Vagina (tissue), 2 donors: Measurements from ENCODE around the gene EIPR1. TPM values are rescaled to one million over a fixed set of nuclear protein-coding genes. Genes with fewer than 3 reads are reported as not detected.

Experiments
- DNase-seq, 2 donors: peaks; one replicate each; pipeline ENCODE4 v3.0.0-alpha.2; 2017; ENCODE audit errors: extremely low spot score in 2 of 2
- H3K27ac ChIP-seq: fragments of 200-600 bp; sonication (generic); one replicate; pipeline ENCODE4 v1.5.1; 2019
- H3K27me3 ChIP-seq: fragments of 200-600 bp; sonication (generic); one replicate; pipeline ENCODE4 v1.5.1; 2019
- H3K36me3 ChIP-seq, 2 donors: fragments of 200-600 bp; sonication (generic); one replicate each; pipeline ENCODE4 v1.5.1; 2017 to 2019
- H3K4me1 ChIP-seq: fragments of 200-600 bp; sonication (generic); one replicate; pipeline ENCODE4 v1.5.1; 2019
- H3K4me3 ChIP-seq, 2 donors: fragments of 200-600 bp; sonication (generic); 1 replicate in 1 of 2; 2 replicates in 1 of 2; pipeline ENCODE4 v1.5.1; 2016 to 2019
- H3K9me3 ChIP-seq: fragments of 200-600 bp; sonication (generic); one replicate; pipeline ENCODE4 v1.5.1; 2019
- CTCF ChIP-seq, 3 experiments: fragments of 450-650 bp in 2 of 3; fragments of 200-600 bp in 1 of 3; sonication (generic) in 1 of 3; IDR thresholded peaks; one replicate each; pipeline ENCODE4 v1.5.1; 2017 to 2019; ENCODE audit warnings: antibody characterized with exemption in 3 of 3, mild to moderate bottlenecking in 2 of 3, moderate library complexity in 2 of 3
- POLR2A ChIP-seq, 2 donors: fragments of 450-650 bp; IDR thresholded peaks; one replicate each; pipeline ENCODE4 v1.6.1; 2017; ENCODE audit warnings: antibody characterized with exemption in 2 of 2, mild to moderate bottlenecking in 2 of 2, moderate library complexity in 2 of 2
- POLR2AphosphoS5 ChIP-seq, 2 donors: sonication (generic); formaldehyde crosslinking; IDR thresholded peaks; one replicate each; pipeline ENCODE4 v1.9.0; 2017; ENCODE audit warnings: antibody characterized with exemption in 2 of 2, mild to moderate bottlenecking in 2 of 2, low read depth in 1 of 2; ENCODE audit not compliant: insufficient read depth in 1 of 2
- intact Hi-C: fragments of 100-400 bp; cut with DNase I; formaldehyde crosslinking; loops from one replicate; pipeline ENCODE4 v1.15.1; 2023
- total RNA-seq: library from RNA; depleted of rRNA; stranded (reverse); fragments of >200 nt; gene quantifications from one replicate; pipeline ENCODE4 v1.2.3, GENCODE V29; 2016

The EIPR1 gene
- total RNA-seq, 1 donor from 2014 or later: 39.8 TPM

- H3K4me1 ChIP-seq: no peaks in the 10 kb centered on the region
- intact Hi-C loops: no loop called here
- no peaks in the 10 kb centered on the region for H3K9me3 ChIP-seq
- TF ChIP-seq CTCF (IDR thresholded peaks at IDR 0.05) (no peak), POLR2AphosphoS5 (IDR thresholded peaks at IDR 0.05; ENCODE audit: insufficient read depth in 1 of 2, low read depth in 1 of 2) (no peak), POLR2A (IDR thresholded peaks at IDR 0.05) (no peak)
- peaks cover 0 to 23% of the 10 kb centered on the region in 2 donors for H3K36me3 ChIP-seq
- DNase-seq: no peak
- H3K27me3 ChIP-seq: no peaks in the 10 kb centered on the region
- H3K4me3 ChIP-seq: no peak overlapping the region
- no peak overlapping the region for H3K27ac ChIP-seq
Observed at GRCh38 chr2:3387011-3387410, 9.4 kb upstream of the EIPR1 start.

- H3K27me3 ChIP-seq: no peaks in the 10 kb centered on the region
- DNase-seq: no peak
- no peaks in the 10 kb centered on the region for H3K9me3 ChIP-seq
- H3K36me3 ChIP-seq: peaks cover 0 to 23% of the 10 kb centered on the region in 2 donors
- TF ChIP-seq CTCF (IDR thresholded peaks at IDR 0.05): no peak
- TF ChIP-seq POLR2A (IDR thresholded peaks at IDR 0.05): no peak
- TF ChIP-seq POLR2AphosphoS5 (IDR thresholded peaks at IDR 0.05; ENCODE audit: insufficient read depth in 1 of 2, low read depth in 1 of 2): no peak
- intact Hi-C loops: no loop called here
- H3K27ac ChIP-seq: no peak overlapping the region
- no peak overlapping the region for H3K4me3 ChIP-seq
- H3K4me1 ChIP-seq: no peaks in the 10 kb centered on the region
Observed at GRCh38 chr2:3386448-3386958, 8.9 kb upstream of the EIPR1 start.

GRCh38 chr2:3379647-3380534 lies 2.3 kb upstream of the EIPR1 start, which contains the start of gene TRAPPC12:
TSS of gene TRAPPC12 (plus strand) at chr2:3379694. CDS start at chr2:3387624, 7,930 bp downstream.
- H3K4me1 ChIP-seq: peaks cover 42% of the 10 kb centered on the region

GRCh38 chr2:3379339-3379646 lies 1.7 kb upstream of the EIPR1 start:
- no peaks in the 10 kb centered on the region for H3K27me3 ChIP-seq
- no peak for DNase-seq
- H3K4me3 ChIP-seq: peak overlapping the region; percentile 81 to 91
- peak overlapping the region; percentile 79 for H3K27ac ChIP-seq
- peaks cover 42% of the 10 kb centered on the region for H3K4me1 ChIP-seq
- H3K36me3 ChIP-seq: no peaks in the 10 kb centered on the region
- no peak for TF ChIP-seq POLR2A (IDR thresholded peaks at IDR 0.05)
- TF ChIP-seq CTCF (IDR thresholded peaks at IDR 0.05): no peak
- no peak for TF ChIP-seq POLR2AphosphoS5 (IDR thresholded peaks at IDR 0.05; ENCODE audit: insufficient read depth in 1 of 2, low read depth in 1 of 2)
- H3K9me3 ChIP-seq: no peaks in the 10 kb centered on the region
- intact Hi-C loops: no loop called here

More at GRCh38 chr2:3379647-3380534, 2.3 kb upstream of the EIPR1 start, which contains the start of gene TRAPPC12:
- Histone ChIP-seq H3K27ac (peak within 1 kb of the TSS; percentile 79), H3K27me3 (no peaks in the 10 kb centered on the region), H3K36me3 (no peaks in the 10 kb centered on the region), H3K4me3 (peak within 1 kb of the TSS; percentile 81 to 91), H3K9me3 (no peaks in the 10 kb centered on the region)
- peak in 1 of 2 donors; percentile 91 for DNase-seq
- intact Hi-C loops: no loop called here
- TF ChIP-seq POLR2AphosphoS5 (IDR thresholded peaks at IDR 0.05; ENCODE audit: insufficient read depth in 1 of 2, low read depth in 1 of 2) (peak; percentile 88 to 94), CTCF (IDR thresholded peaks at IDR 0.05) (peak in 1 of 3 experiments; percentile 53), POLR2A (IDR thresholded peaks at IDR 0.05) (peak in 1 of 2 donors; percentile 64)

GRCh38 chr2:3377279-3377611 lies 373 bp downstream of the EIPR1 start:
- intact Hi-C loops: no loop called here
- H3K4me3 ChIP-seq: peak overlapping the region; percentile 67 to 88
- no peaks in the 10 kb centered on the region for H3K9me3 ChIP-seq
- no peaks in the 10 kb centered on the region for H3K36me3 ChIP-seq
- peak overlapping the region; percentile 74 for H3K27ac ChIP-seq
- no peaks in the 10 kb centered on the region for H3K27me3 ChIP-seq
- no peak for DNase-seq
- TF ChIP-seq CTCF (IDR thresholded peaks at IDR 0.05): no peak
- TF ChIP-seq POLR2AphosphoS5 (IDR thresholded peaks at IDR 0.05; ENCODE audit: insufficient read depth in 1 of 2, low read depth in 1 of 2): no peak
- no peak for TF ChIP-seq POLR2A (IDR thresholded peaks at IDR 0.05)
- H3K4me1 ChIP-seq: peaks cover 42% of the 10 kb centered on the region
